HG03457 (cell line): Measurements from ENCODE around the gene EPHB6.
A peak's percentile ranks its signal among the peaks of the same experiment; 100 is the strongest.

Experiments
- ATAC-seq: cut with Tn5 transposase; IDR thresholded peaks from one replicate; pipeline ENCODE4 v1.9.1; 2021; ENCODE audit warnings: moderate number of reproducible peaks; ENCODE audit not compliant: unreplicated experiment

The EPHB6 gene

GRCh38 chr7:142833174-142834048 lies 21.5 kb upstream of the EPHB6 start:
- ATAC-seq = peak; percentile 79

- ATAC-seq = no peak
Observed at GRCh38 chr7:142835487-142835886, 19.4 kb upstream of the EPHB6 start.

- ATAC-seq = no peak
Observed at GRCh38 chr7:142836426-142836825, 18.4 kb upstream of the EPHB6 start.

- no peak for ATAC-seq
Observed at GRCh38 chr7:142838461-142839213, 16.2 kb upstream of the EPHB6 start.

- no peak for ATAC-seq
Observed at GRCh38 chr7:142842251-142842766, 12.6 kb upstream of the EPHB6 start.

- no peak for ATAC-seq
Observed at GRCh38 chr7:142847353-142847752, 7.5 kb upstream of the EPHB6 start.

GRCh38 chr7:142851269-142851668 lies 3.6 kb upstream of the EPHB6 start:
- no peak for ATAC-seq

GRCh38 chr7:142851919-142852318 lies 3.0 kb upstream of the EPHB6 start:
- ATAC-seq = no peak

GRCh38 chr7:142853739-142854371 lies 1.0 kb upstream of the EPHB6 start:
- peak; percentile 81 for ATAC-seq

- no peak for ATAC-seq
Observed at GRCh38 chr7:142855114-142855743, 353 bp downstream of the EPHB6 start.

GRCh38 chr7:142855756-142856564 lies 1.1 kb downstream of the EPHB6 start:
- no peak for ATAC-seq

GRCh38 chr7:142856565-142857245 lies 1.8 kb downstream of the EPHB6 start:
- ATAC-seq = no peak

GRCh38 chr7:142857625-142858024 lies 2.7 kb downstream of the EPHB6 start:
- no peak for ATAC-seq

GRCh38 chr7:142859411-142859810 lies 4.5 kb downstream of the EPHB6 start:
- no peak for ATAC-seq

- no peak for ATAC-seq
Observed at GRCh38 chr7:142859829-142860228, 5.0 kb downstream of the EPHB6 start.

GRCh38 chr7:142860968-142861367 lies 6.1 kb downstream of the EPHB6 start:
- ATAC-seq = no peak

- no peak for ATAC-seq
Observed at GRCh38 chr7:142862351-142862750, 7.5 kb downstream of the EPHB6 start.

GRCh38 chr7:142862786-142863400 lies 8.0 kb downstream of the EPHB6 start:
- no peak for ATAC-seq
